Fibroblast of pulmonary artery (primary cell): Measurements from ENCODE around the gene LAMB4.

Source experiments
- DNase-seq: peaks from one replicate; pipeline ENCODE4 v3.0.0-alpha.2; 2010; ENCODE audit warnings: low read depth
- H3K4me3 ChIP-seq: replicated peaks from 2 replicates; pipeline ENCODE4 v1.5.1; 2011; ENCODE audit warnings: low read depth, mild to moderate bottlenecking, control low read depth, low read length, moderate library complexity
- CTCF ChIP-seq: IDR thresholded peaks from 2 replicates; pipeline ENCODE4 v1.5.1; 2011; ENCODE audit warnings: mild to moderate bottlenecking, control low read depth, low read length, inconsistent platforms; ENCODE audit errors: missing control alignments

LAMB4 gene

GRCh38 chr7:108112683-108113082, 17.5 kb downstream of the LAMB4 start:
- TF ChIP-seq CTCF = no peak
- H3K4me3 ChIP-seq = no peak overlapping the region
- no peak for DNase-seq

GRCh38 chr7:108109221-108109908, 20.8 kb downstream of the LAMB4 start:
- TF ChIP-seq CTCF = peak; percentile 60
- peak; percentile 36 for DNase-seq
- no peak overlapping the region for H3K4me3 ChIP-seq

- H3K4me3 ChIP-seq = no peak overlapping the region
- TF ChIP-seq CTCF = no peak
- no peak for DNase-seq
These were observed 22.0 kb downstream of the LAMB4 start for GRCh38 chr7:108108131-108108530.

DNA sequence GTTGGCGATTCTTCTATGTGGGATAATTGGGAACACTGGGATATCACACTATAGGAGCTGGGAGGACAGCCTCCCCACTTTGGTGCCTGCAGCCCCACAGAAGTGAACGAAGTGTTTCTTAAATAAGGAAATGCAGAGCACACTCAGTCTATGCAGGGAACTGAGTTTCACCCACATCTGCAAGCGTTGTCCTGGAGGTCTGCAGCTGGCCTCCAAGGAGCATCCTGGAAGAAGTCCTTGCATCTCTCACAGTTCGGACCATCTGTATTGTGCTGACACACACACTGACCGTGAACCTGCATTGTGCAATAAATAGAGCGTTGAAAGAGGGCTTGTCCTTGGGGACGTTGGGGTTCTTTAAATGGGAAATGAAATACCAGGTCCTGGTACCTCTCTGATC, 25.8 kb downstream of the LAMB4 start:
- no peak for TF ChIP-seq CTCF
- no peak overlapping the region for H3K4me3 ChIP-seq
- DNase-seq = peak; percentile 45

DNA sequence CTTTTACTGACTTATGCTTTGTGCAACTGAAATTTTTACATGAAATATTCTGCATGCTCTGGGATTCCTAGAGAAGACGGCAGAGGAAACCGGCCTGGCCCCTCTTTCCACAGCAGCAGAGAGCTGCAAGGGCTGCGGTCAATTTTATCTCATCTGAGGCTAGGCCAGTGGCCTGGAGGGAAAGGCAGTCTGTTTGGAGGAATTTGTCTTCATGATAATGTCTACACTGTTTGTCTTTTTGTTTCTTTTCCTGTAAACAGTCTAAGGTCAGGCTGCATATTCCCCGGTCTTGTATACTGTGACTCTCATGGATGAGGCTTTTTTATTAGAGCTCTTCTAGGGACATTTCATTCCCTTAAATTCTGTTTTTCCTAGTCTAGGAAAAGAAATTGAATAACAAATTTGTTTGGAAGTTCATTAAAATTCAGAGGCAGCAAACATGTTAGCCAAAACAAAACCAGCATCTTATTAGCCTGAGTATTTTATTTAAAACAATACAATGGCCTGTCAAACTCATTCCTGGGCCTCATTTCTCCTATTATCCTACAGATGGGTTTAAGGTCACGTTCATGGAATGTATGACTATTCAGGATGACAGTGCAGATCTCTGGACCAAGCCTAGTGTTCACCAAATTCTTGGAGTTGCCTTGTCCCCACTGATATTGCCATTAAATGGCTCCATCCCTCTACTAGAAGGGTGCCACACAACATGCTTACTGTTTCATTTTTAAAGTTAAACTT, 26.4 kb downstream of the LAMB4 start:
- no peak overlapping the region for H3K4me3 ChIP-seq
- no peak for TF ChIP-seq CTCF
- DNase-seq = peak; percentile 60

- no peak for TF ChIP-seq CTCF
- H3K4me3 ChIP-seq = no peak overlapping the region
These were observed 27.4 kb downstream of the LAMB4 start for GRCh38 chr7:108102671-108103312.

GRCh38 chr7:108101759-108102158, 28.4 kb downstream of the LAMB4 start:
- no peak for TF ChIP-seq CTCF
- H3K4me3 ChIP-seq = no peak overlapping the region
- DNase-seq = no peak

More at GRCh38 chr7:108102671-108103312, 27.4 kb downstream of the LAMB4 start:
- DNase-seq = no peak
